ENCODE data around the gene KRAS.
A peak's percentile ranks its signal among the peaks of the same experiment; 100 is the strongest.

The KRAS gene

GRCh38 chr12:25253371-25254068 is 2.8 kb upstream of the KRAS start:
- Histone ChIP-seq H3K4me1 (ENCODE audit: control insufficient read depth, low read length) (peaks cover 41% of the 10 kb centered on the region), H3K79me2 (ENCODE audit: control insufficient read depth, low read length) (peaks cover 17% of the 10 kb centered on the region)

GRCh38 chr12:25252946-25253345 is 2.2 kb upstream of the KRAS start:
- Histone ChIP-seq H3K36me3 (ENCODE audit: control insufficient read depth, low read length) (peaks cover 5% of the 10 kb centered on the region), H3K4me3 (ENCODE audit: low read length) (peak overlapping the region; percentile 49), H4K20me1 (ENCODE audit: control insufficient read depth, insufficient read depth, low read depth, low read length) (no peaks in the 10 kb centered on the region), H3F3A (ENCODE audit: control insufficient read depth, insufficient read depth) (peaks cover 3% of the 10 kb centered on the region), H3K27ac (ENCODE audit: low read depth, low read length) (no peak overlapping the region), H3K27me3 (ENCODE audit: control insufficient read depth, low read length) (no peaks in the 10 kb centered on the region), H3K4me1 (ENCODE audit: control insufficient read depth, low read length) (peaks cover 42% of the 10 kb centered on the region), H3K9me2 (replicated peaks; ENCODE audit: control insufficient read depth, low read length) (no peaks in the 10 kb centered on the region), H3K9me3 (ENCODE audit: control insufficient read depth, insufficient read depth, low read length) (no peaks in the 10 kb centered on the region), H3K79me2 (ENCODE audit: control insufficient read depth, low read length) (peaks cover 23% of the 10 kb centered on the region), H3K4me2 (ENCODE audit: low read length) (peak overlapping the region; percentile 57)
- TF ChIP-seq CTCF (IDR thresholded peaks at IDR 0.05; ENCODE audit: low read depth, low read length, poor library complexity, severe bottlenecking), result no peak
- no peak for TF ChIP-seq EZH2phosphoT487 (IDR thresholded peaks at IDR 0.05; ENCODE audit: borderline replicate concordance, low read length)

More at GRCh38 chr12:25253371-25254068, 2.8 kb upstream of the KRAS start:
- Histone ChIP-seq H3K27ac (ENCODE audit: low read depth, low read length) (peak overlapping the region; percentile 16), H3K27me3 (ENCODE audit: control insufficient read depth, low read length) (no peaks in the 10 kb centered on the region), H3K4me3 (ENCODE audit: low read length) (peak overlapping the region; percentile 49), H3K36me3 (ENCODE audit: control insufficient read depth, low read length) (peaks cover 2% of the 10 kb centered on the region), H3K4me2 (ENCODE audit: low read length) (peak overlapping the region; percentile 57), H3K9me2 (replicated peaks; ENCODE audit: control insufficient read depth, low read length) (no peaks in the 10 kb centered on the region), H3K9me3 (ENCODE audit: control insufficient read depth, insufficient read depth, low read length) (no peaks in the 10 kb centered on the region), H4K20me1 (ENCODE audit: control insufficient read depth, insufficient read depth, low read depth, low read length) (no peaks in the 10 kb centered on the region), H3F3A (ENCODE audit: control insufficient read depth, insufficient read depth) (peaks cover 3% of the 10 kb centered on the region)
- no peak for TF ChIP-seq CTCF (IDR thresholded peaks at IDR 0.05; ENCODE audit: low read depth, low read length, poor library complexity, severe bottlenecking)
- TF ChIP-seq EZH2phosphoT487 (IDR thresholded peaks at IDR 0.05; ENCODE audit: borderline replicate concordance, low read length), result no peak

- Histone ChIP-seq H3K79me2 (ENCODE audit: control insufficient read depth, low read length) (peaks cover 34% of the 10 kb centered on the region), H3K27me3 (ENCODE audit: control insufficient read depth, low read length) (no peaks in the 10 kb centered on the region), H3F3A (ENCODE audit: control insufficient read depth, insufficient read depth) (peaks cover 5% of the 10 kb centered on the region), H3K4me1 (ENCODE audit: control insufficient read depth, low read length) (peaks cover 42% of the 10 kb centered on the region), H3K36me3 (ENCODE audit: control insufficient read depth, low read length) (peaks cover 5% of the 10 kb centered on the region), H3K4me3 (ENCODE audit: low read length) (peak overlapping the region; percentile 98), H3K27ac (ENCODE audit: low read depth, low read length) (peak overlapping the region; percentile 22; the same call in 1 of the 2 replicates), H3K4me2 (ENCODE audit: low read length) (peak overlapping the region; percentile 69), H4K20me1 (ENCODE audit: control insufficient read depth, insufficient read depth, low read depth, low read length) (no peaks in the 10 kb centered on the region), H3K9me2 (replicated peaks; ENCODE audit: control insufficient read depth, low read length) (no peaks in the 10 kb centered on the region), H3K9me3 (ENCODE audit: control insufficient read depth, insufficient read depth, low read length) (no peaks in the 10 kb centered on the region)
- TF ChIP-seq CTCF (IDR thresholded peaks at IDR 0.05; ENCODE audit: low read depth, low read length, poor library complexity, severe bottlenecking), result no peak
- no peak for TF ChIP-seq EZH2phosphoT487 (IDR thresholded peaks at IDR 0.05; ENCODE audit: borderline replicate concordance, low read length)
Measured at GRCh38 chr12:25251769-25252168, 1.0 kb upstream of the KRAS start.

Data from DOHH2 (cell line).